HL-60 (cell line): ENCODE results near the gene ASB13.

Experiments
- DNase-seq, 2 experiments: peaks; one replicate each; pipeline ENCODE4 v3.0.0-alpha.2; 2010 to 2020; ENCODE audit warnings: low read depth in 1 of 2, low spot score in 1 of 2
- H3K27ac ChIP-seq: fragments of 250-450 bp; sonication (Bioruptor Pico); replicated peaks from 2 replicates; pipeline ENCODE4 v1.5.1; 2020; ENCODE audit warnings: mild to moderate bottlenecking, moderate library complexity
- H3K27me3 ChIP-seq: fragments of 250-450 bp; sonication (Bioruptor Pico); 2 replicates; pipeline ENCODE4 v1.5.1; 2021; ENCODE audit warnings: mild to moderate bottlenecking, moderate library complexity; ENCODE audit not compliant: insufficient read depth, poor library complexity, severe bottlenecking
- H3K4me3 ChIP-seq: replicated peaks from 2 replicates; pipeline ENCODE4 v1.5.1; 2011; ENCODE audit warnings: mild to moderate bottlenecking, control low read depth, low read length; ENCODE audit not compliant: insufficient read depth
- CTCF ChIP-seq: IDR thresholded peaks from one replicate; pipeline ENCODE4 v1.5.1; 2011; ENCODE audit warnings: low read length, control low read depth, inconsistent platforms; ENCODE audit not compliant: insufficient read depth
- GABPA ChIP-seq: IDR thresholded peaks from 2 replicates; pipeline ENCODE4 v1.6.1; 2012; ENCODE audit warnings: low read depth
- POLR2AphosphoS5 ChIP-seq: IDR thresholded peaks from 2 replicates; pipeline ENCODE4 v1.6.1; 2012; ENCODE audit warnings: low read depth
- REST ChIP-seq: IDR thresholded peaks from 2 replicates; pipeline ENCODE4 v1.6.1; 2012; ENCODE audit warnings: low read depth; ENCODE audit not compliant: insufficient replicate concordance
- SPI1 ChIP-seq: IDR thresholded peaks from 2 replicates; pipeline ENCODE4 v1.6.1; 2012; ENCODE audit warnings: low read depth, mild to moderate bottlenecking, borderline replicate concordance

ASB13 gene

GRCh38 chr10:5649746-5650145 lies 16.6 kb downstream of the ASB13 start:
- no peak for DNase-seq
- TF ChIP-seq SPI1 (no peak), GABPA (no peak), CTCF (no peak), REST (no peak), POLR2AphosphoS5 (no peak)
- Histone ChIP-seq H3K27me3 (no peaks in the 10 kb centered on the region), H3K27ac (no peak overlapping the region), H3K4me3 (no peak overlapping the region)

GRCh38 chr10:5648494-5649457 lies 17.6 kb downstream of the ASB13 start:
- DNase-seq: no peak

GRCh38 chr10:5647507-5648240 lies 18.7 kb downstream of the ASB13 start:
- no peaks in the 10 kb centered on the region for H3K27me3 ChIP-seq
- TF ChIP-seq POLR2AphosphoS5: no peak
- no peak for TF ChIP-seq GABPA
- no peak for TF ChIP-seq SPI1
- TF ChIP-seq CTCF: no peak
- TF ChIP-seq REST: no peak
- H3K27ac ChIP-seq: no peak overlapping the region
- no peak for DNase-seq
- H3K4me3 ChIP-seq: no peak overlapping the region

More at GRCh38 chr10:5648494-5649457, 17.6 kb downstream of the ASB13 start:
- Histone ChIP-seq H3K27me3 (no peaks in the 10 kb centered on the region), H3K4me3 (no peak overlapping the region), H3K27ac (no peak overlapping the region)
- no peak for TF ChIP-seq REST
